NB4 (cell line): ENCODE results near the gene PPP1R13L.

Experiments
- DNase-seq: peaks from one replicate; pipeline ENCODE4 v3.0.0; 2010; ENCODE audit warnings: low read depth
- H3K4me3 ChIP-seq: one replicate; pipeline ENCODE4 v1.5.1; 2011; ENCODE audit warnings: mild to moderate bottlenecking, low read depth, low read length, moderate library complexity
- MYC ChIP-seq: IDR thresholded peaks from 2 replicates; pipeline ENCODE4 v1.6.1; 2011; ENCODE audit warnings: low read depth, low read length
- POLR2A ChIP-seq: IDR thresholded peaks from 2 replicates; pipeline ENCODE4 v1.6.1; 2011; ENCODE audit warnings: mild to moderate bottlenecking; ENCODE audit not compliant: insufficient read length; ENCODE audit errors: extremely low read depth
- TF ChIP-seq, protein P1 (sequence below): IDR thresholded peaks from one replicate; pipeline ENCODE4 v1.5.1; 2012; ENCODE audit warnings: low read depth, low read length
- TF ChIP-seq, protein P2 (sequence below): IDR thresholded peaks from 2 replicates; pipeline ENCODE4 v1.6.1; 2011; ENCODE audit warnings: low read depth, low read length

The PPP1R13L gene

GRCh38 chr19:45419895-45420294, 15.0 kb upstream of the PPP1R13L start:
- H3K4me3 ChIP-seq: no peak overlapping the region
- TF ChIP-seq, protein P1, sequence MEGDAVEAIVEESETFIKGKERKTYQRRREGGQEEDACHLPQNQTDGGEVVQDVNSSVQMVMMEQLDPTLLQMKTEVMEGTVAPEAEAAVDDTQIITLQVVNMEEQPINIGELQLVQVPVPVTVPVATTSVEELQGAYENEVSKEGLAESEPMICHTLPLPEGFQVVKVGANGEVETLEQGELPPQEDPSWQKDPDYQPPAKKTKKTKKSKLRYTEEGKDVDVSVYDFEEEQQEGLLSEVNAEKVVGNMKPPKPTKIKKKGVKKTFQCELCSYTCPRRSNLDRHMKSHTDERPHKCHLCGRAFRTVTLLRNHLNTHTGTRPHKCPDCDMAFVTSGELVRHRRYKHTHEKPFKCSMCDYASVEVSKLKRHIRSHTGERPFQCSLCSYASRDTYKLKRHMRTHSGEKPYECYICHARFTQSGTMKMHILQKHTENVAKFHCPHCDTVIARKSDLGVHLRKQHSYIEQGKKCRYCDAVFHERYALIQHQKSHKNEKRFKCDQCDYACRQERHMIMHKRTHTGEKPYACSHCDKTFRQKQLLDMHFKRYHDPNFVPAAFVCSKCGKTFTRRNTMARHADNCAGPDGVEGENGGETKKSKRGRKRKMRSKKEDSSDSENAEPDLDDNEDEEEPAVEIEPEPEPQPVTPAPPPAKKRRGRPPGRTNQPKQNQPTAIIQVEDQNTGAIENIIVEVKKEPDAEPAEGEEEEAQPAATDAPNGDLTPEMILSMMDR: no peak
- no peak for TF ChIP-seq POLR2A
- TF ChIP-seq, protein P2, sequence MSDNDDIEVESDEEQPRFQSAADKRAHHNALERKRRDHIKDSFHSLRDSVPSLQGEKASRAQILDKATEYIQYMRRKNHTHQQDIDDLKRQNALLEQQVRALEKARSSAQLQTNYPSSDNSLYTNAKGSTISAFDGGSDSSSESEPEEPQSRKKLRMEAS: no peak
- no peak for TF ChIP-seq MYC
- no peak for DNase-seq

DNA sequence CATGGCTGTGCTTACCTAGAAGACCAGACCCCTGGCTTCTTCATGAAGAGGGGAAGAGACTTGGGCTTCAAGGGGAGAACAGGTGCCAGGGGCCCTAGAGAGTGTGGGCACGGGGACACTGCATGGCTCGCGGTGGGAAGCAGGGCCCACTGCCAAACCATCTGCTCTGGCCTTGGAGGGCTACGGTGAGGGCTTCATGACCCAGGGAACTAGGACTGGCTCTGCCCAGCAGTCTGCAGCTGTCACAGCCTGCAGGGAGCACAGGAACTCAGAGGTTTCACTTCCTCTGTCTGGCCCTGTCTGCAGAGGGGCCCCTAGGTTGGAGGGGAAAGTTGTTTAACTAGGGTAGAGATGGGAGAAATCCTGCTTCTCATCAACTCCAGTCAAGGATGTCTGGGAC, 14.5 kb upstream of the PPP1R13L start:
- TF ChIP-seq, protein P2: no peak
- TF ChIP-seq MYC (no peak), POLR2A (no peak)
- TF ChIP-seq, protein P1: no peak
- H3K4me3 ChIP-seq: no peak overlapping the region
- DNase-seq: peak; percentile 81

- DNase-seq: peak; percentile 70
- H3K4me3 ChIP-seq: no peak overlapping the region
- TF ChIP-seq, protein P1: no peak
- TF ChIP-seq MYC: no peak
- TF ChIP-seq POLR2A: no peak
- TF ChIP-seq, protein P2: no peak
Measured at GRCh38 chr19:45418802-45419201, 13.9 kb upstream of the PPP1R13L start.

DNA sequence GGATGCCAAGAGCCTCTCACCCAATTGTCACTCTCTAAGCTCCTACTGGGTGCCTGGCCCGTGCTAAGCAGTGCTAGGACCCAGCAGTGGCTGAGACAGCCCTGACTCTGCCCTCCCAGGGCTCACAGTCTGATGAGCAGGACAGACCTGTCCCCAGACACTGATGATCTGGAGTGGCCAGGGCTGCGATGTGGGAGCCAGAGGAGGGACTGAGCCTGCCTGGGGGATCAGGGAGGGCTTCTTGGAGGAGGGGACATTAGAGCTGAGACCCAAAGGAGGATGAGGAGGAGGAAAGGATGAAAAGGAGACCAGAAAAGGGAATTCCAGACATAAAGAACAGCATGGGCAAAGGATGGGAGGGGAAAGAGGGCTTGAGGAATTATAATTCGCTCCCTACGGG, 12.3 kb upstream of the PPP1R13L start:
- DNase-seq: no peak
- TF ChIP-seq, protein P1: no peak
- TF ChIP-seq, protein P2: no peak
- no peak for TF ChIP-seq MYC
- TF ChIP-seq POLR2A: no peak
- no peak overlapping the region for H3K4me3 ChIP-seq

DNA sequence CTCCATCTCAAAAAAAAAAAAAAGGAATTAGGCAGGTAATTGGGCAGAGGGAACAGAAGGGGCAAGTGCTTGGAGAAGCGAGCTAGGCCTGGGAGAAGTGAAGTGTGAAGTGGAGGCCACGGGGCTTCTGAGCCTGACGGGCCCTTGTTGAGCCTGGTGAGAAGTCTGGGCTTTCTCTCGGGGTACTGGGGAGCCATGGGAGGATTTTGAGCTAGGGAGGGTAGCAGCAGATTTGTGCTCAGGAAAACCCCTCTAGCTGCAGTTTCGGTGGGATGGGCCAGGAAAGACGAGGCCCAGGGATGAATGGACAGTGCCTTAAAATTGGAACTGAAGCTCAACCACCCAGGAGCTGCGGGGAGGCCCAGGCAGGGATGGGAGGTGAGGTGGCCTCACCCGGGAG, 9.6 kb upstream of the PPP1R13L start:
- TF ChIP-seq, protein P2: no peak
- TF ChIP-seq POLR2A: no peak
- TF ChIP-seq MYC: no peak
- TF ChIP-seq, protein P1: no peak
- H3K4me3 ChIP-seq: no peak overlapping the region
- no peak for DNase-seq
